Measurements from ENCODE around the gene FCHSD1. TPM values are rescaled to one million over a fixed set of nuclear protein-coding genes. Genes with fewer than 3 reads are reported as not detected.

Gene FCHSD1
- total RNA-seq, 2 donors from 2014 or later: 44.9 to 62.9 TPM

DNA sequence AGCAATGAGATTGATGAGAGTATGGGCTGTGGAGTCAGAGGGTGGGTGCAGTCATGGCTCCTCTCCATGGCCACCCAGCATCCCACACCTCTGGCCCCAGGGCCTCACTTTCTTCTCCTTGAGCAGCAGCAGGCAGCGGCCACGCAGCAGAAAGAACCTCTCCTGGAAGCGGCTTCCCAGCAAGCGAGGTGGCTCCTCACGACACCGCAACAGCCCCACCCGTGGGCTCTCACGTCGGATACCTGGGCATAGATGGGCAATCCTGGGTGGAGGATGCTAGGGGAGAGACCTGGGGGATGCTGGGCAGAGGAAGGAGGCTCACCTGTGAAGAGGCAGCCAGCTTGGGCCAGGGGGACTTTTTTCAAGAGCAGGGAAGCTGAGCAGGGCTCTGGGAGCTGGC, 5.2 kb upstream of the FCHSD1 start:
- H3K27ac Mint-ChIP-seq: peak overlapping the region in 1 of 2 donors; percentile 10
- DNase-seq (ENCODE audit: low spot score in 2 of 2): no peak
- no peaks in the 10 kb centered on the region for H3K9me3 Mint-ChIP-seq
- no peak for ATAC-seq
- no peaks in the 10 kb centered on the region for H3K36me3 Mint-ChIP-seq

DNA sequence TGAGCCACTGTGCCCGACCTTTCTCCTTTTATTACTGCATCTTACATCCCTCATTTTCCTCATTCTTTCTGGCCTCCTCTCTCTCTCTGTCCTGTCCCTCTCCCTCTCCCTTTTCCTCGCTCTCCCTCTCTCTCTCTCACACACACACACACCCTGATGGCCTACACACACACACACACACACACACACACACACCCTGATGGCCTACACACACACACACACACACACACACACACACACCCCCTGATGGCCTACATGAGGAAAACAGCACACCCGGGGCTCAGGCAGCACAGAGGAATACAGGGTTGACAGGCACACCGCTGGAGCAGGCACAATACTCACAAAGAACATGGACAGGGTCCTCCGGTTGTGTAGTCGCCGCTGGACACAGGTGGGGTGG, 3.8 kb upstream of the FCHSD1 start:
- no peak for ATAC-seq
- H3K36me3 Mint-ChIP-seq: no peaks in the 10 kb centered on the region
- H3K27ac Mint-ChIP-seq: no peak overlapping the region
- no peaks in the 10 kb centered on the region for H3K9me3 Mint-ChIP-seq
- DNase-seq (ENCODE audit: low spot score in 2 of 2): no peak

GRCh38 chr5:141654298-141654697, 3.1 kb upstream of the FCHSD1 start:
- Mint-ChIP-seq H3K36me3 (no peaks in the 10 kb centered on the region), H3K9me3 (no peaks in the 10 kb centered on the region), H3K27ac (no peak overlapping the region)
- DNase-seq (ENCODE audit: low spot score in 2 of 2) (no peak), ATAC-seq (no peak)

GRCh38 chr5:141651728-141652105, 499 bp upstream of the FCHSD1 start:
- DNase-seq (ENCODE audit: low spot score in 2 of 2) (no peak), ATAC-seq (no peak)
- H3K27ac Mint-ChIP-seq: peak overlapping the region; percentile 20 to 87
- no peaks in the 10 kb centered on the region for H3K9me3 Mint-ChIP-seq
- H3K36me3 Mint-ChIP-seq: no peaks in the 10 kb centered on the region

GRCh38 chr5:141649972-141650371, 1.2 kb downstream of the FCHSD1 start:
- Mint-ChIP-seq H3K27ac (peak overlapping the region in 1 of 2 donors; percentile 57), H3K36me3 (no peaks in the 10 kb centered on the region), H3K9me3 (no peaks in the 10 kb centered on the region)
- ATAC-seq (no peak), DNase-seq (ENCODE audit: low spot score in 2 of 2) (no peak)

- no peak overlapping the region for H3K27ac Mint-ChIP-seq
- no peaks in the 10 kb centered on the region for H3K36me3 Mint-ChIP-seq
- DNase-seq (ENCODE audit: low spot score in 2 of 2) (no peak), ATAC-seq (no peak)
- no peaks in the 10 kb centered on the region for H3K9me3 Mint-ChIP-seq
These were observed 2.0 kb downstream of the FCHSD1 start for GRCh38 chr5:141649056-141649688.

DNA sequence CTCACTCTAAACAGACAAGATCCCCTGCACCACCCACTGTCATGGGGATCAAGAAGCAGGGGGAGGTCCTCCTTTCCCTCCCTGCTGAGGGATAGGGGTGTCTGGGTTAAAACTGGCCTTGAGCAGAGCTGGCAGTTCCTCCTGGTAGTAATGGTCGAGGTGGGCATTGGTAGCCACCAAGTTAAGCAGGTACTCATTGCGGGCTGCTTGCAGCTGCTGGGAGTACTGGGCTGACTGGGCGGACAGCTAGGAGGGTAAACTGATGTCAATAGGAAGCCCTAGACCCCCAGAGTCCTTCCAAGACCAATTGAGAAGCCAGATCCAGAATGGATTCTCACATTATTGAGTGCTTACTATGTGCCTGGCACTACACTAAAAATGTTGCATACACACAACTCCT, 3.4 kb downstream of the FCHSD1 start:
- DNase-seq (ENCODE audit: low spot score in 2 of 2): no peak
- H3K9me3 Mint-ChIP-seq: no peaks in the 10 kb centered on the region
- no peak overlapping the region for H3K27ac Mint-ChIP-seq
- no peak for ATAC-seq
- H3K36me3 Mint-ChIP-seq: no peaks in the 10 kb centered on the region

DNA sequence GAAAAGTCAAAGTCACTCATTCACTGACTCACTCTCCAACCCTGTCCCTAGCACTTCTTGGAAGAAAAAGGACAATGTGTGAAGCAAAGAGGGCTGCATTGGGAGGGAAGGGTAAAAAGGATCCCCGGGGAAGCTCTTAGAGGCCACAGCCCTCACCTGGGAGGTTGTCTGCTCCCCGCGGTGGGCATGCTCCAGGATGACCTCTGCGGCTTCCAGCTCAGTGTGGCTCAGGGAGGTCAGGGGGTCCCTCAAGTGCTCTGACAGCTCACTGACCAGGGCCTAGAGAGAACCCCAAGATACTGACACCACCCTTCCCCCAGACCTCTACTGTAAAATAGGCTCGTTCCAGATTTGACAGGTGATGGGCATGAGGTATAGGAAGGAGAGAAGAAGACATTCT, 4.0 kb downstream of the FCHSD1 start:
- Mint-ChIP-seq H3K27ac (no peak overlapping the region), H3K36me3 (no peaks in the 10 kb centered on the region), H3K9me3 (no peaks in the 10 kb centered on the region)
- ATAC-seq: no peak
- DNase-seq (ENCODE audit: low spot score in 2 of 2): no peak

DNA sequence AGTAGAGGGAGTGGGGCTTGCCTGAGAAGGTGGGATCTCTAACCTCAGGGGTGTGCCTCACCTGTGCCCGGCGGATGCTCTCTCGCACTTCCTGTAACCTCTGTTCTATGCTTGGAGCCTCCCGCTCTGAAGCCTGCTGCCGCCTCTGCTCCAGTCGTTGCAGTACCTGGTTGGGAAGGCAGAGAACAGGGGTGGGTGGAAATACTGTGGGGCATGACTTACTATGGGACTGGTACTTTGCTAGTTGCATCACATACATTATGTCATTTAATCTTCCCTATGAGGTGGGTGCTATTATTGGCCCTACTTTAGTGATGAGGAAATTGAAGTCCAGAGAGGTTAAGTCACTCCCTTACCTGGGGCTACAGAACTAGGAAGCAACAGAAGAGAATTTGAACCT, 5.2 kb downstream of the FCHSD1 start:
- Mint-ChIP-seq H3K27ac (no peak overlapping the region), H3K36me3 (peaks cover 0 to 3% of the 10 kb centered on the region in 2 donors), H3K9me3 (no peaks in the 10 kb centered on the region)
- ATAC-seq: no peak
- no peak for DNase-seq (ENCODE audit: low spot score in 2 of 2)

GRCh38 chr5:141641634-141642267, 9.5 kb downstream of the FCHSD1 start:
- Mint-ChIP-seq H3K36me3 (peaks cover 7 to 16% of the 10 kb centered on the region in 2 donors), H3K27ac (peak overlapping the region; percentile 24 to 73), H3K9me3 (no peaks in the 10 kb centered on the region)
- DNase-seq (ENCODE audit: low spot score in 2 of 2): no peak
- peak in 1 of 2 donors; percentile 69 for ATAC-seq

DNA sequence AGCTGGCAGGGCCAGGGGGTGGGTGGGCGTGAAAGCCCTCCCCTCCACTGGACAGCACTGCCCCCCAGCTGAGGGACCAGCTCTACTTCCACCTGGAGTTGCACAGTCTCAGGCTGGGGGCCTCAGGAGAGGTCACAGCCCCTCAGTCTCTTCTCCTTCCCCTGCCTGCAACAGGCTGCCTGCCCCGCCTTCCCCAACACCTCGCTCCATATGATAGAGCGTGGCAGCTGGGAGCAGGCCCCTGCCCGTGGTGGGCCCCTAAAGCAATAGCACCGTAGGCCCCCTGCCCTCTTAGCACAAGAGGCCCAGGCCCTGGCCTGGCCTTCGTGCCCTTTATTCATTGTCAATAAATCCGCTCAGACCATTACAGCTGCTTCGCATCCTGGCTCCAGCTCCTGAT, 10.5 kb downstream of the FCHSD1 start:
- peak overlapping the region; percentile 24 to 89 for H3K27ac Mint-ChIP-seq
- ATAC-seq: no peak
- no peak for DNase-seq (ENCODE audit: low spot score in 2 of 2)
- H3K36me3 Mint-ChIP-seq: peaks cover 13 to 16% of the 10 kb centered on the region in 2 donors
- H3K9me3 Mint-ChIP-seq: no peaks in the 10 kb centered on the region

- Mint-ChIP-seq H3K27ac (no peak overlapping the region), H3K36me3 (peaks cover 13 to 16% of the 10 kb centered on the region in 2 donors), H3K9me3 (no peaks in the 10 kb centered on the region)
- ATAC-seq (no peak), DNase-seq (ENCODE audit: low spot score in 2 of 2) (no peak)
These were observed 11.2 kb downstream of the FCHSD1 start for GRCh38 chr5:141640051-141640415.

DNA sequence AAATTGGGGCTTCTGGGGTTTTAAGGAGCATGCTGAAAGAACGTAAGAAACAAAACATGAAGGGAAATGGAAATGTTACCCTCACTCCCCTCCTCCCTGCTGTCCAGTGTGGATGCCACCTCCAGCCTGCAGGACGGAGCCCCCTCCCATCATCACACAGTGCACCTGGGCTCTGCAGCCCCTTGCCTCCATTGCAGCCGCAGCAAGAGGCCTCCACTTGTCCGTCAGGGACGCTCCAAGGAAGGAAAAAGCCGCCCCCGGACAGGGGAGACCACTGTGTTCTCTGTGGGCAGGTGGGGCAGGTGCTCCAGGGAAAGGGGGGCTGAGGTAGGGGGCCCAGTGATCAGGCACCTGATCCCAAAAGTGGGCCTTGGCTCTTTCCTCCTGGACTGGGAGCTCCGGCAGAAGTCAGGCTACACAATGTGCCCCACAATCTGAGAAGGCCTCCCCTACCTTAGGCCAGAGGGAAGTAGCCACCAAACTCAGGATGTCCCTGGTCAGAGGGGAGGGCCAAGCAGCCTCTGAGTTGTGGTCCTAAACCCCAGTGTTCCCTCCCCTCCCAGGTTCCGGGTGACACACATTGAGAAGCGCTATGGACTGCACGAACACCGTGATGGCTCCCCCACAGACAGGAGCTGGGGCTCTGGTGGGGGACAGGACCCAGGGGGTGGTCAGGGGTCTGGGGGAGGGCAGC, 11.7 kb downstream of the FCHSD1 start:
- Mint-ChIP-seq H3K36me3 (peaks cover 13 to 16% of the 10 kb centered on the region in 2 donors), H3K27ac (no peak overlapping the region)

DNA sequence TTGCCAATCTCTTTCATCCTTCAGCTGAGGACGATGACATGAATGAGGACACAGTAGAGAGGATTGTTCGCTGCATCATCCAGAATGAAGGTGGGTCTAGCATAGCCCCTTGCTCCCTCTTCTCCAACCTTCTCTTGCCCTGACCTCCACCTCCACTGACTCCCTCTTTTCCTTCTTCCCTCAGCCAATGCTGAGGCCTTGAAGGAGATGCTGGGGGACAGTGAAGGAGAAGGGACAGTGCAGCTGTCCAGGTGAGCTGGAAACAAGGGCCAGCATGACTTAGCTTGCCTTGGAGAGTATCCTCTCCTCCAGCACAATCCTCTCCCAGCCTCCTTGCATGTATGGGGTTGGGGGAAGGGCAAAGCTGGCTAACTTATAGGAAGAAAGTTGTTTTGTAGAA, 12.4 kb downstream of the FCHSD1 start:
- ATAC-seq (no peak), DNase-seq (ENCODE audit: low spot score in 2 of 2) (no peak)
- Mint-ChIP-seq H3K27ac (peak overlapping the region in 1 of 2 donors; percentile 80), H3K9me3 (no peaks in the 10 kb centered on the region), H3K36me3 (peaks cover 16 to 19% of the 10 kb centered on the region in 2 donors)

More for the DNA sequence above, 11.7 kb downstream of the FCHSD1 start:
- ATAC-seq (no peak), DNase-seq (ENCODE audit: low spot score in 2 of 2) (no peak)
- no peaks in the 10 kb centered on the region for H3K9me3 Mint-ChIP-seq

- Mint-ChIP-seq H3K36me3 (peaks cover 16 to 19% of the 10 kb centered on the region in 2 donors), H3K9me3 (no peaks in the 10 kb centered on the region), H3K27ac (peak overlapping the region; percentile 80 to 93)
- peak; percentile 19 to 34 for ATAC-seq
- DNase-seq (ENCODE audit: low spot score in 2 of 2): peak in 1 of 2 donors; percentile 58
These were observed 13.3 kb downstream of the FCHSD1 start for GRCh38 chr5:141637767-141638419.

GRCh38 chr5:141637123-141637766, 14.0 kb downstream of the FCHSD1 start:
- ATAC-seq (peak; percentile 60 to 62), DNase-seq (ENCODE audit: low spot score in 2 of 2) (peak; percentile 61 to 67)
- Mint-ChIP-seq H3K9me3 (no peaks in the 10 kb centered on the region), H3K36me3 (peaks cover 16 to 19% of the 10 kb centered on the region in 2 donors), H3K27ac (peak overlapping the region; percentile 80 to 93)

Measured in activated naive CD4-positive, alpha-beta T cell treated with anti-CD3 and anti-CD28 coated beads, Interleukin-2, amount 50 U/mL, for 72 hours (primary cell).